ENCODE results near the gene CCDC69.

The CCDC69 gene

GRCh38 chr5:151150471-151151262 is 73.2 kb downstream of the CCDC69 start:
- no peak for TF ChIP-seq JUND (IDR thresholded peaks at IDR 0.05; ENCODE audit: low read depth)
- in situ Hi-C loops (cut with HindIII; ENCODE audit: low pct_unique_long_range_greater_than_20kb, low sequenced_read_pairs), result no loop called here
- no peak for DNase-seq (ENCODE audit: low read depth in 1 of 2, low spot score in 1 of 2)

DNA sequence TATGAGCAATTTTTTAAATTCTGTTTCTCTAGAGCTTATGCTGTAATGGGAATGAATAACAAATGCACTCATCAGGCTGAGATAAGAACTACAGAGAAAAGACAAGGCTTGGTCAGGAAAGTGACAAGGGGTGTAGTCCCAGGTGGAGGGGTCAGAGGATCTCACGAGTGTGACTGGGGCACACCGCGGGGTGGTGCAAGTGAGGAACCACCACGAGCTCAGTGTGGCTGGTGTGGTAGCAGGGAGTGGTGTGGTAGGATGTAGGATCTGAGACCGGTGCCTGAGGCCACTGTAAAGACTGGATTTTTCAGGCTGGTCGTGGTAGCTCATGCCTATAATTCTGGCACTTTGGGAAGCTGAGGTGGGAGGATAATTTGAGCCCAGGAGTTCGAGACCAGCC is 75.3 kb downstream of the CCDC69 start:
- DNase-seq (ENCODE audit: low read depth in 1 of 2, low spot score in 1 of 2), result no peak
- TF ChIP-seq JUND (IDR thresholded peaks at IDR 0.05; ENCODE audit: low read depth), result no peak
- in situ Hi-C loops (cut with HindIII; ENCODE audit: low pct_unique_long_range_greater_than_20kb, low sequenced_read_pairs), result no loop called here

GRCh38 chr5:151147033-151147432 is 76.9 kb downstream of the CCDC69 start:
- in situ Hi-C loops (cut with HindIII; ENCODE audit: low pct_unique_long_range_greater_than_20kb, low sequenced_read_pairs), result no loop called here
- DNase-seq (ENCODE audit: low read depth in 1 of 2, low spot score in 1 of 2), result no peak
- no peak for TF ChIP-seq JUND (IDR thresholded peaks at IDR 0.05; ENCODE audit: low read depth)

DNA sequence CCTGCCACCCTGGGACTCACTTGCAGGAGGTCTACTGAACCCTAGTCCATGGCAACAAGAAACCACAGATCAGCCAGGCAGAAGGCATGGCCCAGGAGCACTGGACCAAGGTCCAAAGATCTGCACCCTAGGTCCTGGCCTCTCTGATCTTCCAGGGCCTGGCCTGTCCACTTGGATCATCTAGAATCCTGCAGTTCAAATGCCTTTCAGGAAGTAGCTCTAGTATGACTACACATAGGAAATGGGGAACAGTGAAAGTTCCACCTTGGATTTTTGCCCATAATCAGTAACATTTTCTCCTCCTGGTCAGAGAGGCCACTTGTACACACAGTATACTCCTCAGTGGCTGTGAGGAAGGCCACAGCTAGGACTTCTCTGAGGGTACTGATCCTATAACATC is 77.8 kb downstream of the CCDC69 start:
- in situ Hi-C loops (cut with HindIII; ENCODE audit: low pct_unique_long_range_greater_than_20kb, low sequenced_read_pairs), result no loop called here
- DNase-seq (ENCODE audit: low read depth in 1 of 2, low spot score in 1 of 2), result no peak
- no peak for TF ChIP-seq JUND (IDR thresholded peaks at IDR 0.05; ENCODE audit: low read depth)

- TF ChIP-seq JUND (IDR thresholded peaks at IDR 0.05; ENCODE audit: low read depth), result no peak
- in situ Hi-C loops (cut with HindIII; ENCODE audit: low pct_unique_long_range_greater_than_20kb, low sequenced_read_pairs), result no loop called here
- DNase-seq (ENCODE audit: low read depth in 1 of 2, low spot score in 1 of 2), result no peak
These were observed 79.0 kb downstream of the CCDC69 start for GRCh38 chr5:151144922-151145321.

- no peak for DNase-seq (ENCODE audit: low read depth in 1 of 2, low spot score in 1 of 2)
- no peak for TF ChIP-seq JUND (IDR thresholded peaks at IDR 0.05; ENCODE audit: low read depth)
- in situ Hi-C loops (cut with HindIII; ENCODE audit: low pct_unique_long_range_greater_than_20kb, low sequenced_read_pairs), result no loop called here
These were observed 79.6 kb downstream of the CCDC69 start for GRCh38 chr5:151144275-151144674.

GRCh38 chr5:151143645-151144044 is 80.2 kb downstream of the CCDC69 start:
- DNase-seq (ENCODE audit: low read depth in 1 of 2, low spot score in 1 of 2), result no peak
- in situ Hi-C loops (cut with HindIII; ENCODE audit: low pct_unique_long_range_greater_than_20kb, low sequenced_read_pairs), result no loop called here
- no peak for TF ChIP-seq JUND (IDR thresholded peaks at IDR 0.05; ENCODE audit: low read depth)

- TF ChIP-seq JUND (IDR thresholded peaks at IDR 0.05; ENCODE audit: low read depth), result no peak
- DNase-seq (ENCODE audit: low read depth in 1 of 2, low spot score in 1 of 2), result no peak
- in situ Hi-C loops (cut with HindIII; ENCODE audit: low pct_unique_long_range_greater_than_20kb, low sequenced_read_pairs), result no loop called here
These were observed 81.0 kb downstream of the CCDC69 start for GRCh38 chr5:151142933-151143332.

- in situ Hi-C loops (cut with HindIII; ENCODE audit: low pct_unique_long_range_greater_than_20kb, low sequenced_read_pairs), result no loop called here
- DNase-seq (ENCODE audit: low read depth in 1 of 2, low spot score in 1 of 2), result no peak
- TF ChIP-seq JUND (IDR thresholded peaks at IDR 0.05; ENCODE audit: low read depth), result no peak
These were observed 82.4 kb downstream of the CCDC69 start for GRCh38 chr5:151141535-151141934.

GRCh38 chr5:151140686-151141459 is 83.0 kb downstream of the CCDC69 start:
- in situ Hi-C loops (cut with HindIII; ENCODE audit: low pct_unique_long_range_greater_than_20kb, low sequenced_read_pairs), result no loop called here
- no peak for DNase-seq (ENCODE audit: low read depth in 1 of 2, low spot score in 1 of 2)
- TF ChIP-seq JUND (IDR thresholded peaks at IDR 0.05; ENCODE audit: low read depth), result no peak

DNA sequence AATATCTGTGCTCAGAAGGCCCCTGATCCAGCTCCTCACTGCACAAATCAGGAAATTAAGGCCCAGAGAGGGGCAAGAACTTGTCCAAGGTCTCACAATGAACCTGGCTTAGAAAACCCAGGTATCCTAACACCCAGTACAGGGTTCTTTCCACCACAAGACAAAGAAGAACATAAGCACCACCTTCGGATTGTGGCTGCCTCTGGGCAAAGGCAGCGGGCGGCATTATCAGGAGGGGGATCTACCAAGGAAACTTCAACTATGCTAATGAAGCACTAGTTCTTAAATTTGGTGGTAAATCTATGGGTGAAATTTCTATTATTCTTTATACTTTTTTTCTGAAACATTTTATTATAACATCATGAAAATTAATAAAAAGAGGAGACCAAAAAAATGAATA is 84.2 kb downstream of the CCDC69 start:
- in situ Hi-C loops (cut with HindIII; ENCODE audit: low pct_unique_long_range_greater_than_20kb, low sequenced_read_pairs), result no loop called here
- DNase-seq (ENCODE audit: low read depth in 1 of 2, low spot score in 1 of 2), result no peak
- no peak for TF ChIP-seq JUND (IDR thresholded peaks at IDR 0.05; ENCODE audit: low read depth)

DNA sequence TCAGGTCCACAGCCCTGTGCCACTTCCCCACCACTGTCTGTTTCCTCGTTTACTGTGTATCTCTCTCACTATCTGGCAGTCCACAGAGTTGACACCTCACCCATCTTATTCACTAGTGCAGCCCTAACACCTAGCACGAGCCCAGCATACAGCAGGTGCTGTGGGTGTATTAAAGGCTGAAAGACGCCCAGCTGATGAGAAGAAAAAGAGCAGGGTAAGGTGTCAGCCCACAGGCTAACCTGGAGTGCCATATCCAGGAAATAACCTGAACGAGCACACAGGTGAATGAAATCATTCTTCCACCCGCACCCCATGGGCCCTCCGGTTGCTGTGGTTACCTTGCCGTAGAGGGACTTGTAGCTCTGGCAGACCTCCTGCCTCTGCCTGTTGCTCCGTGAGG is 84.9 kb downstream of the CCDC69 start:
- in situ Hi-C loops (cut with HindIII; ENCODE audit: low pct_unique_long_range_greater_than_20kb, low sequenced_read_pairs), result no loop called here
- no peak for DNase-seq (ENCODE audit: low read depth in 1 of 2, low spot score in 1 of 2)
- no peak for TF ChIP-seq JUND (IDR thresholded peaks at IDR 0.05; ENCODE audit: low read depth)

- no peak for TF ChIP-seq JUND (IDR thresholded peaks at IDR 0.05; ENCODE audit: low read depth)
- in situ Hi-C loops (cut with HindIII; ENCODE audit: low pct_unique_long_range_greater_than_20kb, low sequenced_read_pairs), result no loop called here
- DNase-seq (ENCODE audit: low read depth in 1 of 2, low spot score in 1 of 2), result no peak
These were observed 85.8 kb downstream of the CCDC69 start for GRCh38 chr5:151138114-151138513.
